GM13977 (cell line): ENCODE measurements around the gene AHCTF1.

ENCODE experiments used
- DNase-seq: peaks from one replicate; pipeline ENCODE4 v3.0.0; 2012; ENCODE audit warnings: low spot score
- CTCF ChIP-seq: IDR thresholded peaks from 2 replicates; pipeline ENCODE4 v1.5.1; 2012; ENCODE audit warnings: mild to moderate bottlenecking, control low read depth; ENCODE audit not compliant: insufficient read depth; ENCODE audit errors: extremely low read depth, missing control alignments
- in situ Hi-C: fragments of 300-500 bp; cut with MboI; formaldehyde crosslinking; loops from one replicate; pipeline ENCODE4 v1.12.0; 2022; ENCODE audit warnings: low sequenced_read_pairs, low pct_unique_long_range_greater_than_20kb, mixed read lengths, inconsistent platforms; ENCODE audit not compliant: unreplicated experiment

AHCTF1 gene

GRCh38 chr1:246931549-246932365 is at the start of gene AHCTF1:
AHCTF1 (minus strand) TSS chr1:246931948; CDS start chr1:246918370, 13,578 bp downstream.
- in situ Hi-C loops: no loop called here
- no peak for TF ChIP-seq CTCF
- peak; percentile 99 for DNase-seq

GRCh38 chr1:246978785-246979184 is 47.0 kb upstream of the AHCTF1 start:
- TF ChIP-seq CTCF: no peak
- in situ Hi-C loops: no loop called here

GRCh38 chr1:246978281-246978680 is 46.5 kb upstream of the AHCTF1 start:
- DNase-seq: no peak
- in situ Hi-C loops: no loop called here
- no peak for TF ChIP-seq CTCF

More at GRCh38 chr1:246978785-246979184, 47.0 kb upstream of the AHCTF1 start:
- DNase-seq: no peak

- TF ChIP-seq CTCF: no peak
- in situ Hi-C loops: no loop called here
- DNase-seq: no peak
Measured at GRCh38 chr1:246971969-246972368, 40.2 kb upstream of the AHCTF1 start.

- DNase-seq: no peak
- in situ Hi-C loops: no loop called here
- TF ChIP-seq CTCF: peak; percentile 92
Measured at GRCh38 chr1:246971090-246971721, 39.5 kb upstream of the AHCTF1 start.

GRCh38 chr1:246969621-246970020 is 37.9 kb upstream of the AHCTF1 start:
- in situ Hi-C loops: no loop called here
- no peak for DNase-seq
- no peak for TF ChIP-seq CTCF
